Measurements from ENCODE around the gene CA5B. TPM values are rescaled to one million over a fixed set of nuclear protein-coding genes. Genes with fewer than 3 reads are reported as not detected.

Gene CA5B
- total RNA-seq, 2 experiments from 2014 or later: 23.0 to 24.4 TPM

DNA sequence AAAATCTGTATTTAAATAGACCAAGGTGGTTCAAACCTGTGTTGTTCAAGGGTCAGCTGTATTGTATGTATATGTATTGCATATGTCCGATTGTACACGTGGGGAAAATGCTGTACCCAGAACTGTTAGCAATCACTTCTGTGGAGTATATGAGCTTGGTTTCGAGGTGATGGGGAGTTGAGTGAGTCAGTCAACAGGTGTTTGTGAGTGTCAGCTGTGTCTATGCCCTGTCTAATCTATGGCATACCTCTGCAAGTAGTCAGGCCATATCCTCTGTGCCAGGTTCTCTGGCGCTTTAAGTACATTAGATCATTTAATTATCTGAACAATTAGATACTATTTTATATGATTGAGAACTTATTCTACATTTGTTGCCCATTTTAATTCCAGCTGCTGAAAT, 59.6 kb downstream of the CA5B start:
- H3K4me3 Mint-ChIP-seq: no peak overlapping the region
- ChIA-PET POLR2A (no interaction called here), CTCF (no interaction called here)
- H3K36me3 Mint-ChIP-seq (ENCODE audit: low read depth): peaks cover 19% of the 10 kb centered on the region
- no peak overlapping the region for H3K27ac Mint-ChIP-seq
- peaks cover 35% of the 10 kb centered on the region for H3K4me1 Mint-ChIP-seq
- H3K9me3 Mint-ChIP-seq: no peaks in the 10 kb centered on the region
- no peaks in the 10 kb centered on the region for H3K27me3 Mint-ChIP-seq
- no peak for DNase-seq

DNA sequence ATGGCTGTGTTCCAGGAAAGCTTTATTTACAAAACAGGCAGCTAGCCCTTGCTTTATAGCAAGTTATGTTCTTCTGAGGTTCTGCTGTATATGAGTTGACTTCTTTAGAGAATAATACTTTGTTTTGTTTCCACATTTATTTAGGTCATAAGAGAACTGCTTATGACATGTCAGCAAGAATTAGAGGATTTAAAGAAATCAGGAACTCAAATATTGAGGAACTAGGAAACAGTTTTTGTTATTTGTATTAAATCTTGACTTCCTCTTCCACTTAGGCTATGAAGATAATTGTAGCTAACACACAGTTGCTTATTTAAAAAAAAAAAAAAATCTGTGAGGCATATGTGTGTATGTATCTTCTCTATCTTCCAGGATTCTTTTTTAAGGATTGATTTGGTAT, 66.5 kb downstream of the CA5B start:
- Mint-ChIP-seq H3K27me3 (no peaks in the 10 kb centered on the region), H3K4me1 (peaks cover 2% of the 10 kb centered on the region), H3K9me3 (no peaks in the 10 kb centered on the region), H3K36me3 (ENCODE audit: low read depth) (peaks cover 22% of the 10 kb centered on the region), H3K27ac (no peak overlapping the region), H3K4me3 (no peak overlapping the region)
- ChIA-PET CTCF (interaction anchor here (0.7 to 1.0 kb wide), 3 partner anchors 9 to 1013 kb away, joined by 3 read pairs; no protein-coding TSS in a partner anchor), POLR2A (no interaction called here)
- no peak for DNase-seq

DNA sequence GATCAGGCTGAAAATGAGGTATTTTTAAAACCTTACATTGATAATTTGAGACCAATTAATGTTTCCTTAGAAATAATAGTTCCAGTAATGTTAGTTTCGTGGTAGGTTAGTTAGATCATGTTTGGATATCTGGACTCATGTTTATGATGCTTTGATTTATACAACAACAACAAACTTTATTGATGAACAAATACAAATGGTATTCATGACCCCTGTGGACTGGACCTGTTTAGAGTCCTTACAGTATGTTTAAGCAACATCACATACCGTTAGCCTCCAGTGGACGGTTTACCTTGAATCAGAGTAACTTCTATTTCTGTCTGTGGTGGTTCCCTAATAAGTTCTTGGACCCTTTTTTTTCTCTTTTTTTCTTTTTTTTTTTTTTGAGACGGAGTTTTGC, 70.2 kb downstream of the CA5B start:
- ChIA-PET POLR2A (no interaction called here), CTCF (interaction anchor here (0.9 to 1.2 kb wide), 2 partner anchors 8 to 60 kb away, joined by 3 to 4 read pairs; no protein-coding TSS in a partner anchor)
- Mint-ChIP-seq H3K4me1 (peaks cover 7% of the 10 kb centered on the region), H3K27me3 (no peaks in the 10 kb centered on the region), H3K9me3 (no peaks in the 10 kb centered on the region), H3K27ac (no peak overlapping the region), H3K36me3 (ENCODE audit: low read depth) (peaks cover 31% of the 10 kb centered on the region), H3K4me3 (no peak overlapping the region)
- DNase-seq: no peak

DNA sequence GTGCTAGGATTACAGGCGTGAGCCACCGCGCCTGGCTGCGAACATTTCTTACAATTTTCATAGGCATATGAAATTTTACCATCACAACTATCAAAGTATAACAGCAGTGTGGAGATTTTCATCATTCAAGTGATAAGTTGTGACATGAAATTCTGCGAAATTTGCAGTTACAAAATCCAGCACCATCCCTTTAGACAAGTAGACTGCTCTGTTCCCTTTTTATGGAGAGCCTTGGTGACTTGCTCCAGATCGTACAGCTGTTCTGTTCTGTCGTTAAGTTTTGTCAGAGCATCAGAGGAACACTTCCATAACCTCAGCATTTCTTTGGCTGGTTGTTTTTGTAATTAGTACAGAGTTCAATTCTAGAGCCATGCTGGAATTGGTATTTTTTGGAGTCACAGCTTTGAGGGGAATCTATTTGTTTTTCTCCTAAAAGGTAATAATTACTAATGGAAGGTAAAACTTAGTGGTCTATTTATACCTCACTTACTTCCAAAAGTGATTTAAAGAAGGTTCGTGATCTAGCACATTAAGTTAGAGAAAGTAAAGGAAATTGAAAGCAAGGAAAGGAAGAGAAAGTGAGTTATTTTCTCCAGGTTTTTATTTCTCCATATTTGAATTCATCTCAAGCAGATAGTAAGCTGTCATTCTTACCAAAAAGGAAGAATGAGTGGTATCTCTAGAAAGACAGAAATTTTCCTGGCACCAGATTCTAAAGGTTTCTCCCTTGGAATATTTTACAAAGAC, 74.3 kb downstream of the CA5B start:
- POLR2A ChIA-PET: no interaction called here
- no peak for DNase-seq

DNA sequence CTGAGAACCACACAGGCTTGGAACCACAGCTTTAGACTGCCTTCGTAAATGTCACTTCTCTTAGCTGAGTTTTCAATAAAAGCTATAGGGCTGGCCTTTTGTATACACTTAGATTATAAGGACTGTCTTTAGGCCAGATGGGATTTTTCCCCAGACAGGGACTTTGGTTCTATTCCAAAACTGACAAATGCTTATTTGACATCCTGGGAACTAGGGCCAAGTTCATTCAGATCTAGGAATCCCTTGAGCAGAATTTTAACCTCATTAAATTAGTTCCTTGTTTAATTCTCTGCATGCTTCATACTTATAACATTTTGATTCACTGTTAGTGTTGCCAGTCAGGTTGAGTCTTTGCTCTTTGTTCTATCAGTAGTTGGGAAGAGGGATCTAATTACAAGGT, 75.3 kb downstream of the CA5B start:
- Mint-ChIP-seq H3K4me3 (no peak overlapping the region), H3K27me3 (no peaks in the 10 kb centered on the region), H3K9me3 (no peaks in the 10 kb centered on the region), H3K4me1 (peaks cover 43% of the 10 kb centered on the region), H3K27ac (no peak overlapping the region), H3K36me3 (ENCODE audit: low read depth) (peaks cover 35% of the 10 kb centered on the region)
- DNase-seq: no peak
- POLR2A ChIA-PET: no interaction called here
- CTCF ChIA-PET: interaction anchor here (1.5 kb wide), 1 partner anchor 9 kb away, joined by 3 read pairs; no protein-coding TSS in a partner anchor

More for the DNA sequence above, 74.3 kb downstream of the CA5B start:
- Mint-ChIP-seq H3K4me1 (peaks cover 37% of the 10 kb centered on the region), H3K4me3 (no peak overlapping the region), H3K27ac (no peak overlapping the region), H3K27me3 (no peaks in the 10 kb centered on the region), H3K36me3 (ENCODE audit: low read depth) (peaks cover 31% of the 10 kb centered on the region), H3K9me3 (no peaks in the 10 kb centered on the region)
- CTCF ChIA-PET: interaction anchor here (1.4 kb wide), 1 partner anchor 43 kb away, joined by 3 read pairs; no protein-coding TSS in a partner anchor

DNA sequence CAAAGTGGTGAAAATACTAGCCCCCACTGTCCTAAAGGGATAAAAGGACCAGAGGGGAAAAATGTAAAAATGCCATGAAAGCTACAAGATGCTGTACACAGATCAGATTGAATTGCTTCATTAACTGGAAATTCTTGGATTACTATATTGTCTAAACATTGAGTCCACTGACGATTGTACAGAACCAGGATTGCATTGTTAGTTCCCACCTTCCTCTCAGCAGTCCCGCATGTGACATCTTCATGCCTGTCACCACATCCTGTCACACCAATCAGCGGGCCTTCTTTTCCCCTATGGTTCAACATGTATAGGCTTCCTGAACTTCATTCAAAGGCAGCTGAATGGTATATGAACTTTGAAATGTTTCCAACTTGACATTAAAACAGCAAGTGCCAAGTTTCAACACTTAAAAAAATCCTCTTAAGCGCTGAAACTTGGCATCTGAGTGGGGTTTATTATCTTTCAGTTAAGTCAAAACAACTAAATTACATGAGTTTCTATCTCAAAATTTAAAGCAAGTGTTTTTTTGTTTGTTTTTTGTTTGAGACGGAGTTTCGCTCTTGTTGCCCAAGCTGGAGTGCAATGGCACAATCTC, 76.8 kb downstream of the CA5B start:
- H3K27me3 Mint-ChIP-seq: no peaks in the 10 kb centered on the region
- H3K4me3 Mint-ChIP-seq: no peak overlapping the region
- no peaks in the 10 kb centered on the region for H3K9me3 Mint-ChIP-seq
- ChIA-PET POLR2A (no interaction called here), CTCF (interaction anchor here (1.4 to 1.5 kb wide), 2 partner anchors 10 to 19 kb away, joined by 3 to 5 read pairs; no protein-coding TSS in a partner anchor)
- H3K27ac Mint-ChIP-seq: peak overlapping the region; percentile 25
- H3K36me3 Mint-ChIP-seq (ENCODE audit: low read depth): peaks cover 32% of the 10 kb centered on the region
- DNase-seq: peak; percentile 8
- H3K4me1 Mint-ChIP-seq: peaks cover 43% of the 10 kb centered on the region

DNA sequence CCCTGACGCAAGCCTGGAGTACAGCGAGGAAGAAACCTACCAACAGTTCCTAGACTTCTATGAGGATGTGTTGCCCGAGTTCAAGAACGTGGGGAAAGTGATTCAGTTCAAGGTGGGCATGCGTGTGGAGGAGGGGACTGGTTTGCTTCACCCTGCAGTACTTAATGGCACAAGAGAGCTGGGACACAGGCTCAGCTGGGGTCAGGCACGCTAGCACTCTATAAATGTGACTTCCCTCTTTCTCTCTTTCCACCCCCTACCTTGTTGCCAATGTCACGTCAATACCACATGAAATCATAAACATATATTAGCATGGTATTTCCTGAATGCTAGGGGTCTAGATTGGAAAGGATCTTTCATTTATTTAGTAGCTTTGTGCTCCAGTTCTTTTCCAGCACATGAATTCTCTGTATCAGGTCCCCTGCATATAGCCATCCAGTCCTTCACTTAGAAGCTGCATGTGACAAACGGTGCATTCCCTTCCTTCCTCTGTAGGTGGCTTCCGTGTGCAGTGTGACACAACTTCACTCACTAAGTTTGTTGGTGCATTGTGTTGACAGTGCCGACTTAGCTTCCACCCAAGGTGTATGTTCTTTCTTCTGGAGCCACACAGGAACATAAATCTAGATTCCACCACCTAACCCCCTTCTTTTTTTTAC, 77.8 kb downstream of the CA5B start:
- no peak overlapping the region for H3K4me3 Mint-ChIP-seq
- peaks cover 38% of the 10 kb centered on the region for H3K36me3 Mint-ChIP-seq (ENCODE audit: low read depth)
- H3K4me1 Mint-ChIP-seq: peaks cover 43% of the 10 kb centered on the region
- ChIA-PET POLR2A (no interaction called here), CTCF (interaction anchor here (0.6 to 1.4 kb wide), 6 partner anchors 8 to 67 kb away, joined by 3 to 6 read pairs (median 4); partner anchors contain the start of gene ZRSR2)
- H3K27ac Mint-ChIP-seq: peak overlapping the region; percentile 86
- peak; percentile 33 for DNase-seq
- no peaks in the 10 kb centered on the region for H3K27me3 Mint-ChIP-seq
- H3K9me3 Mint-ChIP-seq: no peaks in the 10 kb centered on the region

DNA sequence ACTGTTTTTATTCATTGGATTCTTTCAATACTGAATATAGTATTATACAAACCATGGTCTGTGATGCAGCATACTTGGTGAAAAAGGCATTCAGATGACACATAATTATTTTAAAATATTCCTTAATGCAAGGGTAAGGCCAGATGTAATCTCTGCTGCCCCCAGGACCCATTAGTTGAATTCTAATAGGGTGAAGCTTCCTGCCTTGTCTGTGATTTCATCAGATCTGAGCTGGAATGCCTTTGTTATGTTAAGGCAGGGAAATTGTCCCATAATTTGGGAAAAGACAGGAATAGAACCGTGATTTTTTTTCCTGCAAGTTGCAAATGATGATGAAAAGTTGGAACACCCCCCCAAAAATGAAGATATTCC, 78.4 kb downstream of the CA5B start:
- CTCF ChIA-PET: interaction anchor here (0.6 to 1.4 kb wide), 6 partner anchors 9 to 26 kb away, joined by 3 to 6 read pairs (median 4); partner anchors contain the start of gene ZRSR2
- peak overlapping the region; percentile 86 for H3K27ac Mint-ChIP-seq
- no peak for DNase-seq
- no peak overlapping the region for H3K4me3 Mint-ChIP-seq
- no peaks in the 10 kb centered on the region for H3K9me3 Mint-ChIP-seq
- peaks cover 43% of the 10 kb centered on the region for H3K36me3 Mint-ChIP-seq (ENCODE audit: low read depth)
- POLR2A ChIA-PET: no interaction called here
- no peaks in the 10 kb centered on the region for H3K27me3 Mint-ChIP-seq
- H3K4me1 Mint-ChIP-seq: peaks cover 43% of the 10 kb centered on the region

DNA sequence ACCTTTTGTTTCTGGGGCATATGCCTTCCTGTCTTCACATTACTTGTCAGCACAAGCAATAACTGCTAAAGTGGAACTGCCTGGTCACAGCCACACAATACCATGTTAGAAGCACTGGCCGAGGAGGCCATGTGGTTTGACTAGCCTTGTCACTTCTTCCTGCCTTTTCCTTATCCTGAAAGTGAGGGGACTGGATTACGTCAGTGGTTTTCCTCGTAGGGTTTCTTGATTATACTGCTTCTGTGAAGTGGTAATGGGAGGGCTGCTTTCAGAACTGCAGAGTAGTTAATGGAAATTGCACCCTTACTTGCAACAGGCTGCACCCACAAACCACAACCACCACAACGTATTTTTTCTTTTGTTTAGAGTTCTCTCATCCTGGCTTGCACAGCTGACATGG, 78.8 kb downstream of the CA5B start:
- peak; percentile 68 for DNase-seq
- Mint-ChIP-seq H3K4me1 (peaks cover 43% of the 10 kb centered on the region), H3K27me3 (no peaks in the 10 kb centered on the region), H3K36me3 (ENCODE audit: low read depth) (peaks cover 45% of the 10 kb centered on the region), H3K4me3 (peak overlapping the region; percentile 28), H3K27ac (peak overlapping the region; percentile 86), H3K9me3 (no peaks in the 10 kb centered on the region)
- POLR2A ChIA-PET: no interaction called here
- CTCF ChIA-PET: interaction anchor here (0.6 to 1.4 kb wide), 4 partner anchors 9 to 27 kb away, joined by 3 to 6 read pairs (median 4); partner anchors contain the start of gene ZRSR2

DNA sequence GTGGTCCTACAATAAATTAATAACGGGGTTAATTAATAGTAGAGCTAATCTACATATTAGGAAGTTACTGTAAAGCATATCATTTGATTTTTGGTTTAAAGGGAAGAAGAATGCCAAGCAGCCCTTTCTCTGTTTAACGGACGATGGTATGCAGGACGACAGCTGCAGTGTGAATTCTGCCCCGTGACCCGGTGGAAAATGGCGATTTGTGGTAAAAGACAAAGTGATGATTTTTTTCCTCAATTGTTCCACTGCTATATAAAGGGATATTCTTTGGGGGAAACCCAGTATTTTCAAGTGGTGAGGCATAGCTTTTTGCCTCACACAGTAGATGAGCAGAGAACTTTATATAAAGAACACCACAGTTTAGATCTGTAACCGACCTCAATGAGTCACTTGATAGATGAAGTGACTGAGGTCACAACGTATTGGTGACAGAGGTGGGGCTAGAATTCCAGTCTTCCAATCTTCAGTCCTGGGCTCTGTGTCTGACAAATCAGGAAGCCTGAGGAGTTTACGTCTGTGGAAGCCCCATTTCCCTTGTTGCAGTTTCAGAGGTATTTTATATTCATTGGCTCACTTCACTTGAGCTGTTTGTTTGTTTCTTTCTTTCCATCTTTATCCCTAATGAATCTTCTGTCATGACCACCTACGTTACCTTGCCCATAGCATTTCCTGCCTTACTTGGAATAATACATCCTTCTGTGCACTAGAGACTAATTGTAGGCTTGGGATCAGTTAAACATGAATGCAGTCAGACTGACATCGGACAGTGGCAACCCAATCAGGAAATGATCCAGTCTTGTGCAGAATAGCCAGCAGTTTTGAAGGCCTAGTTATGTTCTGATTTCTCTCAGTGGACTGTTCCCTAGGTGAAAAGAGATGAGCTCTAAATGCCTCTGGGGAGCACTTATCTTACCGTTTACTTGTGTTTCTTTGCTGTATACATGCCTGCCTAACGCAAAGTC, 82.3 kb downstream of the CA5B start:
- H3K27me3 Mint-ChIP-seq: no peaks in the 10 kb centered on the region
- H3K27ac Mint-ChIP-seq: no peak overlapping the region
- H3K4me1 Mint-ChIP-seq: peaks cover 25% of the 10 kb centered on the region

DNA sequence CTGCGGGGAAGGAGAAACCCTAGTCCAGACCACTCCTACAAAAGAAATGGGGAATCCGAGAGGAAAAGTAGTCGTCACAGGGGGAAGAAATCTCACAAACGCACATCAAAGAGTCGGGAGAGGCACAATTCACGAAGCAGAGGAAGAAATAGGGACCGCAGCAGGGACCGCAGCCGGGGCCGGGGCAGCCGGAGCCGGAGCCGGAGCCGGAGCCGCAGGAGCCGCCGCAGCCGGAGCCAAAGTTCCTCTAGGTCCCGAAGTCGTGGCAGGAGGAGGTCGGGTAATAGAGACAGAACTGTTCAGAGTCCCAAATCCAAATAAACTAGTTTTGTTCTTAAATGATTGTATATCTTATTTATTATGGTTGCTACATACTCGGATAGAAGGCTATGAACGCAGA, 84.9 kb downstream of the CA5B start:
- Mint-ChIP-seq H3K36me3 (ENCODE audit: low read depth) (peaks cover 51% of the 10 kb centered on the region), H3K27me3 (no peaks in the 10 kb centered on the region), H3K27ac (no peak overlapping the region), H3K4me1 (peaks cover 3% of the 10 kb centered on the region), H3K4me3 (no peak overlapping the region), H3K9me3 (no peaks in the 10 kb centered on the region)
- DNase-seq: no peak
- CTCF ChIA-PET: no interaction called here
- POLR2A ChIA-PET: no interaction called here

More for the DNA sequence above, 82.3 kb downstream of the CA5B start:
- no peak for DNase-seq
- Mint-ChIP-seq H3K4me3 (no peak overlapping the region), H3K9me3 (no peaks in the 10 kb centered on the region), H3K36me3 (ENCODE audit: low read depth) (peaks cover 48% of the 10 kb centered on the region)
- ChIA-PET CTCF (no interaction called here), POLR2A (no interaction called here)

DNA sequence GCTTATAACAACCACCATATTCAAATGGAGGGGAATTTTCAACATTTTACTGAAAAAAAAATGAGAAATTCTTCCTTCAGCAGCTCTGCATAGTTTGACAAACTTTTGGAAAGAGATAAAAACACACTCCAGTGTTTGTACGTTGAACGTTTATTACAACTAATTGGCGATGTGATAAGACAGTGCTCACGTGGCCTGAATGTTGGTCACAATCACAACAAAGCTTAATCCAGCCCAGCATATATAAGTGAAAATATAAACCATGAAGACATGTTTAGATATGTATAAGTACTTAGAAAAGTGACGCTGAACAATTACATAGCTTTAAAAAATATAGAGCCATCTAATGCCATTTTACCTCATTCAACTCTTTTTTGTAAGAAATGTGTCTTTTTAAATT, 87.9 kb downstream of the CA5B start:
- no peaks in the 10 kb centered on the region for H3K9me3 Mint-ChIP-seq
- peaks cover 37% of the 10 kb centered on the region for H3K36me3 Mint-ChIP-seq (ENCODE audit: low read depth)
- no peaks in the 10 kb centered on the region for H3K4me1 Mint-ChIP-seq
- DNase-seq: no peak
- ChIA-PET POLR2A (no interaction called here), CTCF (interaction anchor here (0.5 kb wide), 1 partner anchor 10 kb away, joined by 3 read pairs; no protein-coding TSS in a partner anchor)
- no peak overlapping the region for H3K4me3 Mint-ChIP-seq
- H3K27ac Mint-ChIP-seq: no peak overlapping the region
- no peaks in the 10 kb centered on the region for H3K27me3 Mint-ChIP-seq
